LNCaP clone FGC (cell line): Measurements from ENCODE around the gene XK.

Experiments used
- DNase-seq: peaks from one replicate; pipeline ENCODE4 v3.0.0-alpha.2; 2011; ENCODE audit warnings: low read depth
- H3K4me3 ChIP-seq: 2 replicates; pipeline ENCODE4 v1.5.1; 2011; ENCODE audit warnings: mild to moderate bottlenecking, low read depth, low read length, control low read depth
- TF ChIP-seq, protein P1 (sequence below): IDR thresholded peaks from 2 replicates; pipeline ENCODE4 v1.5.1; 2012; ENCODE audit warnings: mild to moderate bottlenecking; ENCODE audit not compliant: control insufficient read depth, insufficient read depth; ENCODE audit errors: extremely low read depth

Gene XK

DNA sequence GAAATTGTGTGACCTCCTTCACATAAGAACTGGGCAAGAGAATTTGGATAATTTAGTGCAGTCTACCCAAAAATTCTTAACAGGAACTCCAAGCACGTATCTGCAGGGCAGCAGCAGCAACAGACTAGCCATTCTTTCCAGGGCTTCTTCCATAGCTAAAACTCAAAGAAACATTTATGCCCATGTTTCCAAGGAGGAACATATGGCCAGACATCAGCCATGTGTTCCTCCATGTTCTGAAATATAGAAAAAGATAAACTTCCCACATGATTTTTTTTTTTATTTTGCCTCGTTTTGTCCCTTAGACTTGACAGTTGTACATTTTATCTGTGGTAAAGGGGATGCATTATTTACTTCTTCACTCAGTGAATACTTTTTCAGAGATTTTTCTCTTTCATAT lies 66.7 kb downstream of the XK start:
- DNase-seq, result no peak
- TF ChIP-seq, protein P1, sequence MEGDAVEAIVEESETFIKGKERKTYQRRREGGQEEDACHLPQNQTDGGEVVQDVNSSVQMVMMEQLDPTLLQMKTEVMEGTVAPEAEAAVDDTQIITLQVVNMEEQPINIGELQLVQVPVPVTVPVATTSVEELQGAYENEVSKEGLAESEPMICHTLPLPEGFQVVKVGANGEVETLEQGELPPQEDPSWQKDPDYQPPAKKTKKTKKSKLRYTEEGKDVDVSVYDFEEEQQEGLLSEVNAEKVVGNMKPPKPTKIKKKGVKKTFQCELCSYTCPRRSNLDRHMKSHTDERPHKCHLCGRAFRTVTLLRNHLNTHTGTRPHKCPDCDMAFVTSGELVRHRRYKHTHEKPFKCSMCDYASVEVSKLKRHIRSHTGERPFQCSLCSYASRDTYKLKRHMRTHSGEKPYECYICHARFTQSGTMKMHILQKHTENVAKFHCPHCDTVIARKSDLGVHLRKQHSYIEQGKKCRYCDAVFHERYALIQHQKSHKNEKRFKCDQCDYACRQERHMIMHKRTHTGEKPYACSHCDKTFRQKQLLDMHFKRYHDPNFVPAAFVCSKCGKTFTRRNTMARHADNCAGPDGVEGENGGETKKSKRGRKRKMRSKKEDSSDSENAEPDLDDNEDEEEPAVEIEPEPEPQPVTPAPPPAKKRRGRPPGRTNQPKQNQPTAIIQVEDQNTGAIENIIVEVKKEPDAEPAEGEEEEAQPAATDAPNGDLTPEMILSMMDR, result no peak
- no peak overlapping the region for H3K4me3 ChIP-seq

DNA sequence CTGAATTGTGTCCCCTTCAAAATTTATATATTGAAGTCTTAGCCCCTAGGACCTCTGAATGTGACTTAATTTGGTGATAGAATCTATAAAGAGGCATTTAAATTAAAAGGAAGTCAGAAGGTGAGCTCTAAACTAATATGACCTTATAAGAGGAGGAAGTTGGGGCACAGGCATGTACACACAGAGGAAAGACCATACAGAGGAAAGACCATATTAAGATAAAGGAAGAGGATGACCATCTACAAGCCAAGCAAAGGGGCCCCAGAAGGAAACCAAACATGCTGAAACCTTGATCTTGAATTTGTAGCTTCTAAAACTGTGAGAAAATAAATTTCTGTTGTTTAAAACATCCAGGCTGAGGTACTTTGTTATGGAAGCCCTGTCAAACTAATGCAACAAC lies 67.3 kb downstream of the XK start:
- no peak overlapping the region for H3K4me3 ChIP-seq
- DNase-seq, result no peak
- TF ChIP-seq, protein P1, result no peak

DNA sequence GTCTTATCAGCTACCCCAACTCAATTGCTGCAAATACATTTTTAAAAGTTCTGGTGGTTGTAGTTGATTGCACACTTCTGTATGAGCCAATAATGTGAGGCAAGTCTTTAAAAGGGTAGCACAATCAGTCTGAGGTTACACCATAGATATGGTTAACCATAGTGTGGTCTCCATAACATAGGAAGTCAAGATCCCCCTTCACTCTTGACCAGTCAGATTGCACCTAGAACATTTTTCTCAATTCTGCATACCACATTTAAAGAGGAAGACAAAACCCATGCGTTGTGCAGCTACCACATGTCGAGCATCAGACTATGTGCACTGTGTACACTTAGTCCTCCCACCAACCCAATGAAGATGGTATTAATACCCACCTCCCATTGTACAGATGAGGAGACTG lies 67.8 kb downstream of the XK start:
- no peak overlapping the region for H3K4me3 ChIP-seq
- DNase-seq, result no peak
- TF ChIP-seq, protein P1, result no peak

DNA sequence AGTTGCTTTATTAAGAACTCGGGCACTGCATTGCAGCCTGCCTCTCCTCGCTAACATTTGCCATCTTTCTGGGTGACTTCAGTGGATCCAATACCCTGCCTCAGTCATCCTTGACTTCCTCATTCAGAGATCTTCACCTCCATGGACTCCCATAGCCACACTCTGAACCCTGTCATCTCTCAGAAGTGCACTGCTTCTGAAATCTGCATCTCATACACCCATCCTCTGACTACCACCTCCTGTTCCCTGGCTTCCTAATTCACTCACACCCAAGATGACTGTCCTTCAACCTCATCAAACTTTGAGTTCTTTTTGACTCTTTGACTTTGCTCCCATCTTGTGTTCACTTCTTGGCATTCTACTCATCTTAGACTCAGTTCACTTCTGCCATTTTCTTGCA lies 68.9 kb downstream of the XK start:
- no peak for DNase-seq
- no peak overlapping the region for H3K4me3 ChIP-seq
- TF ChIP-seq, protein P1, result no peak

DNA sequence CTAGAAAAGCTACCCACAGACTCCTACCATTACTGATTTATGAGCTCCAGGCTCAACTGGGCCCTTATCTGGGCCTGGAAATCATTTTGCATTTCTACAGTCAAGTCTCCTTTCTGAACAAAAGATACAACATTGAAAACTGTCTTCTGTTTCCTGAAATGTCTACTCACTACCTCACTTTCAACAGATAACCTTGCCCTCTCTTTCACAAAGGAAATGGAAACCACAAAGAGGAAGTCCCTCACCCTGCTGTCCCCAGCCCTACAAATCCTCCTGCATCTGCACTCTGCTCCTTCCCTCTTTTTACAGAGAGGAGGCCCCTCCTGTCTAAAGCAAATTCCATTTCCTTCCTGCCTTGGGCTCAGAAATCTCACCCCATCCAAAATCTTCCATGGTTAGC lies 69.4 kb downstream of the XK start:
- TF ChIP-seq, protein P1, result no peak
- DNase-seq, result no peak
- no peak overlapping the region for H3K4me3 ChIP-seq

DNA sequence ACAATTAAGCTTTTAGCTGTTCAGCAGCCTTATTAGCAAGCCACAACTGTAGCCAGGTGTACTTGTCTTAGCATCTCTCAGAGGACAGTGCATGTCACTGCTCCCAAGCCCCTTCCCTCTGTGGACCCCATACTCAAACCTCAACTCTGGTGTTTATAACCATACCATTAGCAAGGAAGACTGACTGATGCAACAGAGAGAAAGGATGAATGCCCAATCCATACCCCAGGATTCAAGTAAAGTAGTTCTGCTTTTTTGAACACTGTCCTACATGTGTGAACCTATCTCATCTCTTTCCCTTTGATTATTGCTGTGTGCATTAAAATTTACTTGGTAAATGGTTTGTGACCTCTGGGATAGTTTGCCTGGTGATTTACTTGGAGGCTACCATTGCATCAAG lies 71.5 kb downstream of the XK start:
- DNase-seq, result no peak
- TF ChIP-seq, protein P1, result no peak
- H3K4me3 ChIP-seq, result no peak overlapping the region

DNA sequence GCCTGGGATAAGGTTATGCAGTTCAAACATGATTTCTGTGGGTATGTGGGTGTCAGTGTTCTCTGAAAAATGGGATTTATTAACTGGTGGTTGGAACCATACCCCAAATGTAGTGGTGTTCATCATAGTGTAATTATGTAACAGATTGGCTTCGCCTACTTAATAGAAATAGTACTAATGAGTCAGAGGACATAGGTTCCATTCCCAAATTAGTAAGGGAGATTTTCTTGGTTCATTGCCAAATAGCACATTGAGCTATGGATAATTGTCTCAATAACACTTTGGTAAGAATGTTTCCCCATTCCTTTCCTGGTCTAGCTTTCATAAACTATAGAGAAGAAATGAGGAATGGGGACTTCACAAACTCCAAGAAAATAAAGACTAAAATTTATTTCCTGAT lies 73.8 kb downstream of the XK start:
- no peak overlapping the region for H3K4me3 ChIP-seq
- no peak for DNase-seq
- TF ChIP-seq, protein P1, result no peak
